GM12878 (cell line): ENCODE data around the gene DRC1. TPM values are rescaled to one million over a fixed set of nuclear protein-coding genes. Genes with fewer than 3 reads are reported as not detected.

ENCODE experiments used
- CREB1 ChIP-seq: IDR thresholded peaks from 2 replicates; pipeline ENCODE4 v1.6.1; 2012; ENCODE audit warnings: low read depth, mild to moderate bottlenecking, inconsistent platforms
- IRF4 ChIP-seq: IDR thresholded peaks from 2 replicates; pipeline ENCODE4 v1.6.1; 2011; ENCODE audit warnings: low read depth, low read length
- MTA2 ChIP-seq: fragments of 450-650 bp; IDR thresholded peaks from 2 replicates; pipeline ENCODE4 v1.6.1; 2016; ENCODE audit warnings: low read depth, mild to moderate bottlenecking, moderate library complexity
- MXI1 ChIP-seq: fragments of 150-350 bp; IDR thresholded peaks from 2 replicates; pipeline ENCODE4 v1.6.1; 2011; ENCODE audit warnings: low read depth, mild to moderate bottlenecking, inconsistent platforms, low read length, improper control_type of control experiment
- SREBF1 ChIP-seq: IDR thresholded peaks from 2 replicates; pipeline ENCODE4 v1.6.1; 2012; ENCODE audit warnings: mild to moderate bottlenecking, low read length
- SUPT20H ChIP-seq: IDR thresholded peaks from 2 replicates; pipeline ENCODE4 v1.6.1; 2011; ENCODE audit warnings: low read depth, mild to moderate bottlenecking, low read length, moderate library complexity, borderline replicate concordance; ENCODE audit not compliant: control insufficient read depth
- YBX1 ChIP-seq: fragments of 450-650 bp; IDR thresholded peaks from 2 replicates; pipeline ENCODE4 v1.6.1; 2016; ENCODE audit warnings: antibody characterized with exemption
- polyA plus RNA-seq, 11 experiments: library from polyadenylated mRNA; depleted of rRNA in 4 of 11; unstranded in 6 of 11; stranded (reverse) in 5 of 11; fragments of >200 nt; fragmentation: Nextera tagmentation in 4 of 11; fragmentation: Illumina TruSeq in 1 of 11; extraction: Ambion mirVana in 4 of 11; extraction: Trizol in 1 of 11; gene quantifications; 1 replicate in 1 of 11; 2 replicates in 10 of 11; pipeline versions ENCODE4 v1.2.1 to v1.2.3, GENCODE V29; 2011 to 2016; ENCODE audit warnings: inconsistent platforms in 2 of 11, missing spikeins in 2 of 11, low read depth in 1 of 11
- total RNA-seq, 4 experiments: library from RNA; depleted of rRNA in 3 of 4; stranded (reverse); fragments of >200 nt in 3 of 4; fragmentation: Illumina TruSeq in 1 of 4; extraction: Trizol in 1 of 4; gene quantifications; 2 replicates each; pipeline versions ENCODE4 v1.2.1 to v1.2.3, GENCODE V29; 2013 to 2021
- TF ChIP-seq, protein P1 (sequence below): fragments of 150-350 bp; IDR thresholded peaks from 2 replicates; pipeline ENCODE4 v1.6.1; 2016; ENCODE audit warnings: low read depth, low read length
- TF ChIP-seq, protein P2 (sequence below): fragments of 450-650 bp; IDR thresholded peaks from 2 replicates; pipeline ENCODE4 v1.6.1; 2017; ENCODE audit warnings: mild to moderate bottlenecking, moderate library complexity

DRC1 gene
- total and polyA plus RNA-seq, 10 of the 15 experiments (the other 5 are each of a cell fraction or from before 2014, with no cell fraction given), result 0.03 TPM; not detected in 9

DNA sequence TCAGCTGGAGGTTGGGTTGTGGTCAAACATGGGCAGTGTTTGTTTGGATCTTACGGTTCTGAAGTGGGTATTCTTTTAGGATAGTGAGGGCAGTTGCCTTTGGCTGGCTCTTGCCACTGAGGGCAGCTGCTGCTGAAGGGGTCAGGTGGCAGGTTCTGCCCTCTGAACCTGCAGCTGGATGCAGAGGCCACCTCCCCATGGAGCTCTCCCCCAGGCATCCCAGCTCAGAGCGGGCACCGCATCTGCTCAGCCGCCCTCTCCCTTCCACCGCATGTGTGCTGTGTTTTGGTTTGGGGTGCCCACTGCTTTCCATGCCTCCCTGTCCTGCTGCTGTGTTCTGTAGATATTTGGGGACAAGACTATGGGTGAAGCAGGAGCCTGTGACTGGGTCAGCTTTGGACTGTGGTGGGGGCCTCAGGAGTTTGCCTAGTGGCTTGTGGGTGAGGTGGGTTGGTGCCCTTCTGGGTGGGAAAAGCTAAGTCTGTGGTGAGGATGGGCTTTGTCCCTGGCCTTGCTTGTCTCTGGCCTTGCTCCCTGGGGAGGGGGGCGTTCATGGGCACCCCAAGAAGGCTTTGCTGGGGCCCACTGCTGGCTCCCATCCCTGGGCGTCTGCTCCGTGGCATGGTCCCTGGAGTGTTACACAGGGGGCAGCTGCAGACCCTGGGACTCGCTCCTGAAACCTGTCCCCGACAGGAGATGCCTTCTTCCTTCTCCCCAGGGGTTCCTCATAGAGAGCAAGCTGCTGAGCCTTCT is 47.7 kb downstream of the DRC1 start (continued):
- TF ChIP-seq, protein P1, sequence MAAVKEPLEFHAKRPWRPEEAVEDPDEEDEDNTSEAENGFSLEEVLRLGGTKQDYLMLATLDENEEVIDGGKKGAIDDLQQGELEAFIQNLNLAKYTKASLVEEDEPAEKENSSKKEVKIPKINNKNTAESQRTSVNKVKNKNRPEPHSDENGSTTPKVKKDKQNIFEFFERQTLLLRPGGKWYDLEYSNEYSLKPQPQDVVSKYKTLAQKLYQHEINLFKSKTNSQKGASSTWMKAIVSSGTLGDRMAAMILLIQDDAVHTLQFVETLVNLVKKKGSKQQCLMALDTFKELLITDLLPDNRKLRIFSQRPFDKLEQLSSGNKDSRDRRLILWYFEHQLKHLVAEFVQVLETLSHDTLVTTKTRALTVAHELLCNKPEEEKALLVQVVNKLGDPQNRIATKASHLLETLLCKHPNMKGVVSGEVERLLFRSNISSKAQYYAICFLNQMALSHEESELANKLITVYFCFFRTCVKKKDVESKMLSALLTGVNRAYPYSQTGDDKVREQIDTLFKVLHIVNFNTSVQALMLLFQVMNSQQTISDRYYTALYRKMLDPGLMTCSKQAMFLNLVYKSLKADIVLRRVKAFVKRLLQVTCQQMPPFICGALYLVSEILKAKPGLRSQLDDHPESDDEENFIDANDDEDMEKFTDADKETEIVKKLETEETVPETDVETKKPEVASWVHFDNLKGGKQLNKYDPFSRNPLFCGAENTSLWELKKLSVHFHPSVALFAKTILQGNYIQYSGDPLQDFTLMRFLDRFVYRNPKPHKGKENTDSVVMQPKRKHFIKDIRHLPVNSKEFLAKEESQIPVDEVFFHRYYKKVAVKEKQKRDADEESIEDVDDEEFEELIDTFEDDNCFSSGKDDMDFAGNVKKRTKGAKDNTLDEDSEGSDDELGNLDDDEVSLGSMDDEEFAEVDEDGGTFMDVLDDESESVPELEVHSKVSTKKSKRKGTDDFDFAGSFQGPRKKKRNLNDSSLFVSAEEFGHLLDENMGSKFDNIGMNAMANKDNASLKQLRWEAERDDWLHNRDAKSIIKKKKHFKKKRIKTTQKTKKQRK, result no peak
- no peak for TF ChIP-seq CREB1
- no peak for TF ChIP-seq SREBF1
- TF ChIP-seq SUPT20H, result no peak
- TF ChIP-seq MXI1, result no peak
- no peak for TF ChIP-seq IRF4
- TF ChIP-seq YBX1, result no peak
- TF ChIP-seq MTA2, result no peak
- TF ChIP-seq, protein P2, sequence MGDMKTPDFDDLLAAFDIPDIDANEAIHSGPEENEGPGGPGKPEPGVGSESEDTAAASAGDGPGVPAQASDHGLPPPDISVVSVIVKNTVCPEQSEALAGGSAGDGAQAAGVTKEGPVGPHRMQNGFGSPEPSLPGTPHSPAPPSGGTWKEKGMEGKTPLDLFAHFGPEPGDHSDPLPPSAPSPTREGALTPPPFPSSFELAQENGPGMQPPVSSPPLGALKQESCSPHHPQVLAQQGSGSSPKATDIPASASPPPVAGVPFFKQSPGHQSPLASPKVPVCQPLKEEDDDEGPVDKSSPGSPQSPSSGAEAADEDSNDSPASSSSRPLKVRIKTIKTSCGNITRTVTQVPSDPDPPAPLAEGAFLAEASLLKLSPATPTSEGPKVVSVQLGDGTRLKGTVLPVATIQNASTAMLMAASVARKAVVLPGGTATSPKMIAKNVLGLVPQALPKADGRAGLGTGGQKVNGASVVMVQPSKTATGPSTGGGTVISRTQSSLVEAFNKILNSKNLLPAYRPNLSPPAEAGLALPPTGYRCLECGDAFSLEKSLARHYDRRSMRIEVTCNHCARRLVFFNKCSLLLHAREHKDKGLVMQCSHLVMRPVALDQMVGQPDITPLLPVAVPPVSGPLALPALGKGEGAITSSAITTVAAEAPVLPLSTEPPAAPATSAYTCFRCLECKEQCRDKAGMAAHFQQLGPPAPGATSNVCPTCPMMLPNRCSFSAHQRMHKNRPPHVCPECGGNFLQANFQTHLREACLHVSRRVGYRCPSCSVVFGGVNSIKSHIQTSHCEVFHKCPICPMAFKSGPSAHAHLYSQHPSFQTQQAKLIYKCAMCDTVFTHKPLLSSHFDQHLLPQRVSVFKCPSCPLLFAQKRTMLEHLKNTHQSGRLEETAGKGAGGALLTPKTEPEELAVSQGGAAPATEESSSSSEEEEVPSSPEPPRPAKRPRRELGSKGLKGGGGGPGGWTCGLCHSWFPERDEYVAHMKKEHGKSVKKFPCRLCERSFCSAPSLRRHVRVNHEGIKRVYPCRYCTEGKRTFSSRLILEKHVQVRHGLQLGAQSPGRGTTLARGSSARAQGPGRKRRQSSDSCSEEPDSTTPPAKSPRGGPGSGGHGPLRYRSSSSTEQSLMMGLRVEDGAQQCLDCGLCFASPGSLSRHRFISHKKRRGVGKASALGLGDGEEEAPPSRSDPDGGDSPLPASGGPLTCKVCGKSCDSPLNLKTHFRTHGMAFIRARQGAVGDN, result no peak
